ENCODE measurements around the gene SFXN1. TPM values are rescaled to one million over a fixed set of nuclear protein-coding genes. Genes with fewer than 3 reads are reported as not detected.
A peak's percentile ranks its signal among the peaks of the same experiment; 100 is the strongest.

Gene SFXN1, protein sequence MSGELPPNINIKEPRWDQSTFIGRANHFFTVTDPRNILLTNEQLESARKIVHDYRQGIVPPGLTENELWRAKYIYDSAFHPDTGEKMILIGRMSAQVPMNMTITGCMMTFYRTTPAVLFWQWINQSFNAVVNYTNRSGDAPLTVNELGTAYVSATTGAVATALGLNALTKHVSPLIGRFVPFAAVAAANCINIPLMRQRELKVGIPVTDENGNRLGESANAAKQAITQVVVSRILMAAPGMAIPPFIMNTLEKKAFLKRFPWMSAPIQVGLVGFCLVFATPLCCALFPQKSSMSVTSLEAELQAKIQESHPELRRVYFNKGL
- 73.2 and 83.7 TPM in 2 replicates for total RNA-seq
- long read RNA-seq, full-length matches to known transcripts, result 139 of 182 reads
- long read RNA-seq, partial matches to known transcripts, result 15 of 182 reads
- long read RNA-seq, other reads (novel, unspliced or antisense), result 28 of 182 reads

DNA sequence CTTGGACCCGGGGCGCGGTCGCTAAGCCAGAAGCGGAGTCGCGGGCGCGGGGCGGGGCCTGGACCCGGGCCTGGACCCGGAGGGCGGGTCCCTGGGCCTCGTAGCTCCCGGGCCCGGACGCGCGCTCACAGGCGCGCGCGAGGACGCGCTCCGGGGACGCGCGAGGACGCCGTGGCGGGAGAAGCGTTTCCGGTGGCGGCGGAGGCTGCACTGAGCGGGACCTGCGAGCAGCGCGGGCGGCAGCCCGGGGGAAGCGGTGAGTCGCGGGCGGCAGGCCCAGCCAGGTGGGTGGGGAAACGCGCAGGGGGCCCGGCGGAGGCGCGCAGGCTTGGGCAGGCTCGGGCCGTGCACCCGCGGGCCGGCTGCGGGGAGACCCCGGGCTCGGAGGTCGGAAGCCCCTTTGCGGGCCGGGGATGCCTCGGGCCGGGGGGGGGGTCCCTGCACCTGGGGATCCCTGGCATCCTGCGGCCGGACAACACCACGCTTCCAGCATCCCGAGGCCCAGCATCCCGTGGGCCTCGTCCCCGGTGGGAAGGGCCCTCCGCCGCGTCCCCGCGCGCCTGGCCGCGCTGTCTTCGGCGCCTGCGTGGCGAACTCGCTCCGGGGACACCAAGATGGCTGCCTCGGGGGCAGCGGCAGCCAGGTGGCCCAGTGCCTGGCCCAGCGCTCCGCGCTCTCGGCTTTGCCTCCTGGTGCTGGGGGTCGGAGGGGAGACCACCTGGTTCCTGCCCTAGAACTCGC, at the start of gene SFXN1:
SFXN1 (plus strand) TSS at position 177 of the 741 bp plus-strand sequence. CDS start 13,544 bp downstream, outside the sequence.
- Mint-ChIP-seq H3K4me3 (ENCODE audit: low read depth) (peak within 1 kb of the TSS; percentile 96), H3K36me3 (ENCODE audit: insufficient read depth) (peaks cover 15% of the 10 kb centered on the region), H3K27me3 (peaks cover 30% of the 10 kb centered on the region), H3K27ac (peak within 1 kb of the TSS; percentile 95), H3K9me3 (ENCODE audit: low read depth) (no peaks in the 10 kb centered on the region), H3K4me1 (ENCODE audit: low read depth) (peaks cover 21% of the 10 kb centered on the region)
- DNase-seq (ENCODE audit: low spot score, unreplicated experiment), result peak; percentile 67
- TF ChIP-seq CTCF (IDR thresholded peaks at IDR 0.05; ENCODE audit: unreplicated experiment), result no peak

DNA sequence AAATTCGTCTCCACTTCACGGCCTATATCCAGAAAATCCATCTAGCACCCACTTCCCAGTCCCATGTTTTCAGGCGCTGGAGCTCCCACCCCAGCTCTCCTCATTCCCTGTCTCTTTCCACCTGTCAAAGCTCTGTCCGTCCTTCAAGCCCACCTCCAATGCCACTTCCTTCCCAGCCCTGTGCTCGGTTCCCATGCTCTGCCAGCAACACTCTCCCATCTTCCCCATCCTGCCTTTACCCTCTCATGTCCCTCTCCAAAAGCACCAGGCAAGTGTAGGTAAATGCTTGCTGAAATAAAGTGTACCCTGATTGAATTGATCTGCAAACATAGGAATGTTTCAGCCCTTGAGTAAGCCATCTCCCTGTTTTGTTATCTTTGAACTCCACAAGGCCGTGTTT, 43.6 kb upstream of the SFXN1 start:
- DNase-seq (ENCODE audit: low spot score, unreplicated experiment), result no peak
- no peak overlapping the region for H3K27ac Mint-ChIP-seq

DNA sequence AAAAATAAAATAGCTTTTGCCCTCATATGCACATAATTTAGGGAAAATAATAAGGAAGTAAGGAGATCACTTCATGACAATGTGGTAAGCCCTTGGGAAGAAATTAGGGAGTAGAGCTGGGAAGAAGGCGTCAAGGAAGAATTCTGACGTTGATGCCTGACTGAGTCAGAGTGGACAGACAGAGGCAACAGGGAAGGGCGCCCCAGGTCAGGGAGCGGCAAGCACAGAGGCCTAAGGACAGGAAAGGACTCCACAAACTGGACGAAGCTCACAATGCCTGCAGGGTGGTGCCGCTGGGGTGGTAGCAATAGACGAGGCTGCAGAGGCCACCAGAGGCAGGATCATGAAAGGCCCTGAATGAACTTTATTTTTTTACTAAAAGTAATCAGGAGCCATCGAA, 42.0 kb upstream of the SFXN1 start:
- Mint-ChIP-seq H3K4me3 (ENCODE audit: low read depth) (no peak overlapping the region), H3K4me1 (ENCODE audit: low read depth) (no peaks in the 10 kb centered on the region), H3K9me3 (ENCODE audit: low read depth) (no peaks in the 10 kb centered on the region), H3K27ac (no peak overlapping the region), H3K27me3 (peaks cover 41% of the 10 kb centered on the region), H3K36me3 (ENCODE audit: insufficient read depth) (no peaks in the 10 kb centered on the region)
- DNase-seq (ENCODE audit: low spot score, unreplicated experiment), result no peak
- TF ChIP-seq CTCF (IDR thresholded peaks at IDR 0.05; ENCODE audit: unreplicated experiment), result no peak

More for the DNA sequence above, 43.6 kb upstream of the SFXN1 start:
- H3K36me3 Mint-ChIP-seq (ENCODE audit: insufficient read depth), result no peaks in the 10 kb centered on the region
- peaks cover under 1% of the 10 kb centered on the region for H3K9me3 Mint-ChIP-seq (ENCODE audit: low read depth)
- peaks cover 30% of the 10 kb centered on the region for H3K27me3 Mint-ChIP-seq
- H3K4me1 Mint-ChIP-seq (ENCODE audit: low read depth), result no peaks in the 10 kb centered on the region
- H3K4me3 Mint-ChIP-seq (ENCODE audit: low read depth), result no peak overlapping the region
- TF ChIP-seq CTCF (IDR thresholded peaks at IDR 0.05; ENCODE audit: unreplicated experiment), result no peak

DNA sequence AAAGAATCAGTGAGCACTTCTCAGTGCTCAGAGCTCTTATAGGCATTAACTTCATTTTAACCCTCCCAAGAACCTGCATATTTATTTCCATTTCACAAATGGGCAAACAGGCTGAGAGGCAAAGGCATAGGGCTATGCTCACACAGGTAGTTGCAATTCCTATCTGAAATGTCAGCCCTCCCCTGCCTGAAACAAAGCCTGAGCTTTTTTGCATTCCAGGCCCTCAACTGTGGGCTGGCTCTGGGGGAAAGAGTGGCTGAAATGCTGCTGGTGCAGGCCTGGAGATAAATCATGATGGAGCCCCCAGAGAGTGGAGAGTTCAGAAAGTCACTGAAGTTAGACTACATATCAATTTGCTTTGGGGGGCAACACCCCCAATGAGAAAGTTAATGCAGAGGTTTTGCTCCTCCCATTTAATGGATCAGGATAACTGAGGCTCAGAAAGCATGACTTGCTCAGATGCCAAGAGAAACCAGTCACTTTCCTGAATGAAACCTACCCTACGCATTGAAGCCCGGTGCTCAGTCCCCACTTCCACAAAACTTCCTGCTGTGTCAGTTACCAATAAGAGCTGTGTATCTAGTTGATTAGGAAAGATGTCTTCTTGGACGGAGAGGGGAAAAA, 40.0 kb upstream of the SFXN1 start:
- Mint-ChIP-seq H3K4me3 (ENCODE audit: low read depth) (no peak overlapping the region), H3K9me3 (ENCODE audit: low read depth) (no peaks in the 10 kb centered on the region), H3K27me3 (peaks cover 57% of the 10 kb centered on the region), H3K27ac (no peak overlapping the region), H3K36me3 (ENCODE audit: insufficient read depth) (no peaks in the 10 kb centered on the region), H3K4me1 (ENCODE audit: low read depth) (no peaks in the 10 kb centered on the region)
- DNase-seq (ENCODE audit: low spot score, unreplicated experiment), result no peak
- TF ChIP-seq CTCF (IDR thresholded peaks at IDR 0.05; ENCODE audit: unreplicated experiment), result no peak

DNA sequence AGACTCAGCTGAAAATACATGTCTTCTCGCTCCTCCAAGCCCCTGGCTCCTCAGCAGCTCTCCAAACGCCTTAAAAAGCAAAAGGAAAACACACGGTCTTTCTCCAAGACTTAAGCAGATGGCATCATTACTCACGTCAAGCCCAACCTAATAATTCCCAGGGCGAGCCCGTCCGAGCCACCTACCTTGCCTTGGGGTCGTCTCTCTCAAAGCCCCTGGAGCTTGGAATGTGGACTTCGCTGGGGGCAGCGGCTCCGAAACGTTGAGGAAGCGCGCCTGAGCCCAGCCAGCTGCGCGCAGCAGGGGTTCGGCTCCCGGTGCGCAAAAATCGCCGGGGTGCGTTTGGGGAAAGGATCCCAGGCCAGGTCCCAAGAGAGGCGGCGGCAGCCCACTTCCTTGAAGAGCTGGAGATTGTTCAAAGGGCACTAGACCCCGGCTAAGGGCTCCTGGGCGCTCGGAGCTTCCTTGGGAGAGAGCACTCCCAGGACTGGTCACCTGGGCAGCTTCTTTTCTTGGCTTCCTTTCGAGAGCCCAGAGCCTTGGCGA, 34.8 kb upstream of the SFXN1 start:
- no peak for DNase-seq (ENCODE audit: low spot score, unreplicated experiment)
- Mint-ChIP-seq H3K27me3 (peaks cover 74% of the 10 kb centered on the region), H3K36me3 (ENCODE audit: insufficient read depth) (no peaks in the 10 kb centered on the region), H3K9me3 (ENCODE audit: low read depth) (no peaks in the 10 kb centered on the region), H3K27ac (no peak overlapping the region), H3K4me1 (ENCODE audit: low read depth) (no peaks in the 10 kb centered on the region), H3K4me3 (ENCODE audit: low read depth) (peak overlapping the region; percentile 17)
- TF ChIP-seq CTCF (IDR thresholded peaks at IDR 0.05; ENCODE audit: unreplicated experiment), result no peak

Data from progenitor cell of endocrine pancreas (in vitro differentiated cells).